K562 (cell line): ENCODE results near the gene WDR88. TPM values are rescaled to one million over a fixed set of nuclear protein-coding genes. Genes with fewer than 3 reads are reported as not detected.

Experiments used
- ATAC-seq: fragments of 200-7000 bp; cut with Tn5 transposase; 3 replicates; pipeline ENCODE4 v1.9.1; 2020; ENCODE audit warnings: moderate library complexity
- BruUV-seq: library from RNA; stranded (reverse); fragments of 400-500 nt; replicated peaks from 2 replicates; lab custom pipeline; 2021; lab: Mats Ljungman, UMichigan
- CTCF ChIA-PET: fragments of 300-600 bp; formaldehyde crosslinking; extraction: SDS; loops from one replicate; lab custom pipeline; 2021; ENCODE audit warnings: low intra/inter-chr PET ratio; lab: Yijun Ruan, JAX
- POLR2A ChIA-PET: fragments of 300-600, 350-650 bp; sonication (Branson Sonifier 250); formaldehyde crosslinking; extraction: SDS; loops from one replicate; lab custom pipeline; 2021; ENCODE audit warnings: antibody characterized with exemption, inconsistent platforms; lab: Yijun Ruan, JAX
- DNase-seq, 4 experiments: peaks; one replicate each; pipeline versions ENCODE4 v3.0.0 to v3.0.0-alpha.2; 2011 to 2018; ENCODE audit warnings: low spot score in 3 of 4, mixed read lengths in 3 of 4; ENCODE audit errors: extremely low read depth in 1 of 4
- FAIRE-seq: peaks from 2 replicates; lab custom pipeline; 2011; peaks lifted over from hg19 to GRCh38; lab: Jason Lieb, UNC
- H2AFZ ChIP-seq: 2 replicates; pipeline ENCODE4 v1.6.0; 2011; ENCODE audit warnings: low read depth, low read length, control low read depth, inconsistent platforms
- H3K27ac ChIP-seq: fragments of 200-600 bp; 3 replicates; pipeline ENCODE4 v1.8.0; 2011; ENCODE audit warnings: low read depth, mild to moderate bottlenecking, control low read depth, inconsistent platforms, low read length, moderate library complexity, mixed read lengths; ENCODE audit errors: extremely low read depth
- H3K27me3 ChIP-seq, 2 experiments: fragments of 300-600 bp in 1 of 2; 2 replicates in 1 of 2; 3 replicates in 1 of 2; pipeline versions ENCODE4 v1.6.0 to v1.8.0; 2011; ENCODE audit warnings: inconsistent platforms in 2 of 2, low read length in 2 of 2, mild to moderate bottlenecking in 1 of 2, mixed read lengths in 1 of 2, moderate library complexity in 1 of 2; ENCODE audit not compliant: control insufficient read depth in 2 of 2, insufficient read depth in 2 of 2
- H3K36me3 ChIP-seq: fragments of 300-600 bp; 3 replicates; pipeline ENCODE4 v1.8.0; 2011; ENCODE audit warnings: mild to moderate bottlenecking, low read length, inconsistent platforms; ENCODE audit not compliant: control insufficient read depth, insufficient read depth
- H3K4me1 ChIP-seq, 2 experiments: fragments of 200-600 bp in 1 of 2; replicated peaks in 1 of 2; 2 replicates in 1 of 2; 3 replicates in 1 of 2; pipeline versions ENCODE4 v1.5.1 to v1.8.0; 2011; ENCODE audit warnings: inconsistent platforms in 2 of 2, low read length in 2 of 2, mild to moderate bottlenecking in 1 of 2, mixed read lengths in 1 of 2, moderate library complexity in 1 of 2; ENCODE audit not compliant: control insufficient read depth in 2 of 2, insufficient read depth in 2 of 2
- H3K4me2 ChIP-seq: 2 replicates; pipeline ENCODE4 v1.6.1; 2011; ENCODE audit warnings: low read length, control low read depth, inconsistent platforms, mixed read lengths; ENCODE audit not compliant: insufficient read depth
- H3K4me3 ChIP-seq: fragments of 200-600 bp; sonication (generic), shearing (Covaris generic); 2 replicates; pipeline ENCODE4 v1.5.1; 2016; ENCODE audit warnings: control low read depth, inconsistent platforms
- H3K79me2 ChIP-seq: fragments of 200-600 bp; 3 replicates; pipeline ENCODE4 v1.8.0; 2011; ENCODE audit warnings: low read length, inconsistent platforms; ENCODE audit not compliant: control insufficient read depth, insufficient read depth
- H3K9ac ChIP-seq, 2 experiments: 2 replicates each; pipeline versions ENCODE4 v1.6.0 to v1.6.1; 2011; ENCODE audit warnings: low read depth in 2 of 2, low read length in 2 of 2, control low read depth in 1 of 2, inconsistent platforms in 1 of 2, mild to moderate bottlenecking in 1 of 2, mixed read lengths in 1 of 2; ENCODE audit not compliant: insufficient read depth in 1 of 2
- H3K9me1 ChIP-seq: one replicate; pipeline ENCODE4 v1.6.0; 2011; ENCODE audit warnings: inconsistent platforms, mild to moderate bottlenecking, low read length, moderate library complexity; ENCODE audit not compliant: control insufficient read depth, insufficient read depth
- H3K9me3 ChIP-seq: replicated peaks from 2 replicates; pipeline ENCODE4 v1.5.1; 2011; ENCODE audit warnings: low read depth, low read length, inconsistent platforms; ENCODE audit not compliant: control insufficient read depth, insufficient read depth
- H4K20me1 ChIP-seq: replicated peaks from 2 replicates; pipeline ENCODE4 v1.6.1; 2011; ENCODE audit warnings: low read length, inconsistent platforms, mixed read lengths; ENCODE audit not compliant: control insufficient read depth, insufficient read depth
- BCOR ChIP-seq: fragments of 450-650 bp; IDR thresholded peaks from 2 replicates; pipeline ENCODE4 v1.6.1; 2016
- DDX20 ChIP-seq: fragments of 450-650 bp; IDR thresholded peaks from 2 replicates; pipeline ENCODE4 v1.6.1; 2016; ENCODE audit warnings: missing genetic modification characterization, low read depth, mild to moderate bottlenecking, missing compliant biosample characterization, moderate library complexity
- HNRNPK ChIP-seq: fragments of 200-400 bp; formaldehyde crosslinking; IDR thresholded peaks from one replicate; pipeline ENCODE4 v1.6.1; 2018; ENCODE audit warnings: mild to moderate bottlenecking, low read depth, low read length; ENCODE audit not compliant: poor library complexity, severe bottlenecking
- MAFK ChIP-seq: IDR thresholded peaks from 2 replicates; pipeline ENCODE4 v1.6.1; 2011; ENCODE audit warnings: low read length, improper control_type of control experiment
- NKRF ChIP-seq: fragments of 450-650 bp; IDR thresholded peaks from 2 replicates; pipeline ENCODE4 v1.6.1; 2016; ENCODE audit warnings: borderline replicate concordance
- RHOXF2B ChIP-seq: fragments of 250-450 bp; sonication (Bioruptor Pico); conservative IDR thresholded peaks from 2 replicates; pipeline ENCODE4 v1.5.1; 2021
- VEZF1 ChIP-seq: fragments of 200-800 bp; sonication (Bioruptor generic); IDR thresholded peaks from 2 replicates; pipeline ENCODE4 v1.6.1; 2017; ENCODE audit warnings: missing genetic modification characterization, missing compliant biosample characterization
- ZNF507 ChIP-seq: conservative IDR thresholded peaks from 2 replicates; pipeline ENCODE4 v1.6.1; 2017; ENCODE audit warnings: missing genetic modification characterization, missing compliant biosample characterization
- ZNF778 ChIP-seq: fragments of 450-650 bp; formaldehyde crosslinking; IDR thresholded peaks from 2 replicates; pipeline ENCODE4 v1.4.0; 2020; ENCODE audit warnings: mild to moderate bottlenecking, moderate library complexity
- WGBS: fragments of 100-300 bp; shearing (Covaris generic); methylation state at CpG from one replicate; pipeline ENCODE4 v1.1.6; 2016; ENCODE audit warnings: low coverage, mixed read lengths; ENCODE audit not compliant: insufficient coverage; ENCODE audit errors: missing lambda C conversion rate; 5-methylcytosine and 5-hydroxymethylcytosine counted together
- in situ Hi-C: fragments of 300-500 bp; cut with MboI; formaldehyde crosslinking; loops from 4 replicates; pipeline ENCODE4 v1.15.0; 2018; ENCODE audit warnings: inconsistent platforms, mixed read lengths
- intact Hi-C: fragments of 100-400 bp; cut with micrococcal nuclease; formaldehyde crosslinking; loops from 2 replicates; pipeline ENCODE4 v1.14.2; 2022
- polyA plus RNA-seq, 8 experiments: library from polyadenylated mRNA; depleted of rRNA in 4 of 8; stranded (reverse) in 5 of 8; unstranded in 3 of 8; fragments of >200 nt; fragmentation: Nextera tagmentation in 2 of 8; fragmentation: Illumina TruSeq in 1 of 8; extraction: Ambion mirVana in 2 of 8; extraction: Trizol in 1 of 8; gene quantifications; 2 replicates each; pipeline versions ENCODE4 v1.2.1 to v1.2.3, GENCODE V29; 2011 to 2014; ENCODE audit warnings: inconsistent platforms in 1 of 8, missing spikeins in 1 of 8
- total RNA-seq, 7 experiments: library from RNA; depleted of rRNA in 6 of 7; stranded (reverse); fragments of >200 nt in 6 of 7; fragmentation: Illumina TruSeq in 2 of 7; extraction: Trizol in 2 of 7; gene quantifications; 2 replicates each; pipeline versions ENCODE4 v1.2.1 to v1.2.3, GENCODE V29; 2011 to 2021; ENCODE audit warnings: low replicate concordance in 1 of 7
- TF ChIP-seq, protein P1 (sequence below): fragments of 450-650 bp; formaldehyde crosslinking; IDR thresholded peaks from 2 replicates; pipeline ENCODE4 v1.4.0; 2022; ENCODE audit warnings: missing genetic modification characterization
- TF ChIP-seq, protein P2 (sequence below): fragments of 250-450 bp; sonication (Bioruptor Pico); IDR thresholded peaks from 2 replicates; pipeline ENCODE4 v1.8.0; 2021; ENCODE audit warnings: moderate library complexity, mild to moderate bottlenecking, inconsistent platforms

WDR88 gene
- total and polyA plus RNA-seq, 9 of the 15 experiments (the other 6 are each of a cell fraction or from before 2014, with no cell fraction given), result 0.03 to 0.04 TPM; not detected in 7

- Histone ChIP-seq H3K9ac (no peak overlapping the region), H4K20me1 (no peaks in the 10 kb centered on the region), H3K27ac (no peak overlapping the region), H3K27me3 (no peaks in the 10 kb centered on the region), H3K4me1 (no peaks in the 10 kb centered on the region), H3K9me1 (no peaks in the 10 kb centered on the region), H3K79me2 (no peaks in the 10 kb centered on the region), H2AFZ (no peak overlapping the region), H3K36me3 (peaks cover 65% of the 10 kb centered on the region; the same call in 2 of the 3 replicates), H3K4me2 (no peak overlapping the region), H3K4me3 (no peak overlapping the region), H3K9me3 (no peaks in the 10 kb centered on the region)
- POLR2A ChIA-PET, result no interaction called here
- in situ Hi-C loops (no loop called here), intact Hi-C loops (no loop called here)
- FAIRE-seq, result no peak
- no peak for ATAC-seq
- WGBS, result 98% methylated on average over 11 of the region's 11 CpGs
- TF ChIP-seq NKRF (no peak), MAFK (no peak), HNRNPK (no peak), BCOR (no peak), ZNF507 (tag) (no peak), VEZF1 (CRISPR knock-in tag) (no peak), ZNF778 (no peak), DDX20 (tag) (no peak), RHOXF2B (no peak)
- TF ChIP-seq, protein P1, sequence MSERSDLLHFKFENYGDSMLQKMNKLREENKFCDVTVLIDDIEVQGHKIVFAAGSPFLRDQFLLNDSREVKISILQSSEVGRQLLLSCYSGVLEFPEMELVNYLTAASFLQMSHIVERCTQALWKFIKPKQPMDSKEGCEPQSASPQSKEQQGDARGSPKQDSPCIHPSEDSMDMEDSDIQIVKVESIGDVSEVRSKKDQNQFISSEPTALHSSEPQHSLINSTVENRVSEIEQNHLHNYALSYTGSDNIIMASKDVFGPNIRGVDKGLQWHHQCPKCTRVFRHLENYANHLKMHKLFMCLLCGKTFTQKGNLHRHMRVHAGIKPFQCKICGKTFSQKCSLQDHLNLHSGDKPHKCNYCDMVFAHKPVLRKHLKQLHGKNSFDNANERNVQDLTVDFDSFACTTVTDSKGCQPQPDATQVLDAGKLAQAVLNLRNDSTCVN (CRISPR knock-in tag), result no peak
- TF ChIP-seq, protein P2, sequence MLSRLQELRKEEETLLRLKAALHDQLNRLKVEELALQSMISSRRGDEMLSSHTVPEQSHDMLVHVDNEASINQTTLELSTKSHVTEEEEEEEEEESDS (CRISPR knock-in tag), result no peak
- no TSS peak for BruUV-seq
- CTCF ChIA-PET, result no interaction called here
- no peak for DNase-seq
Observed at GRCh38 chr19:33111587-33111986, 20.3 kb upstream of the WDR88 start.
